IMR-90 (cell line): ENCODE results near the gene HSD17B8. TPM values are rescaled to one million over a fixed set of nuclear protein-coding genes. Genes with fewer than 3 reads are reported as not detected.
A peak's percentile ranks its signal among the peaks of the same experiment; 100 is the strongest.

ENCODE experiments used
- ATAC-seq: fragments of 200-7000 bp; cut with Tn5 transposase; 2 replicates; pipeline ENCODE4 v1.9.1; 2020; ENCODE audit warnings: low read depth, mild to moderate bottlenecking, moderate library complexity
- BruUV-seq: library from RNA; stranded (reverse); fragments of 400-500 nt; replicated peaks from 2 replicates; lab custom pipeline; 2021; lab: Mats Ljungman, UMichigan
- CTCF ChIA-PET: fragments of 300-600 bp; formaldehyde crosslinking; extraction: SDS; loops from one replicate; lab custom pipeline; 2021; ENCODE audit warnings: antibody characterized with exemption; lab: Yijun Ruan, JAX
- POLR2A ChIA-PET: fragments of 300-600 bp; sonication (Branson Sonifier 250); formaldehyde crosslinking; loops from one replicate; lab custom pipeline; 2022; ENCODE audit warnings: antibody characterized with exemption; ENCODE audit not compliant: unreplicated experiment; lab: Charles Lee
- DNase-seq: peaks from one replicate; pipeline ENCODE4 v3.0.0; 2013
- H2AFZ ChIP-seq: replicated peaks from 2 replicates; pipeline ENCODE3; 2013; ENCODE audit warnings: low read length, mild to moderate bottlenecking; ENCODE audit not compliant: poor library complexity
- H2AK5ac ChIP-seq: 2 replicates; pipeline ENCODE4 v1.6.1; 2013; ENCODE audit warnings: low read depth, low read length, inconsistent platforms
- H2AK9ac ChIP-seq: replicated peaks from 2 replicates; pipeline ENCODE3; 2013; ENCODE audit warnings: mild to moderate bottlenecking, low read depth, low read length, moderate library complexity; ENCODE audit not compliant: poor library complexity
- H2BK120ac ChIP-seq: 2 replicates; pipeline ENCODE4 v1.6.1; 2013; ENCODE audit warnings: low read depth, low read length, inconsistent platforms
- H2BK15ac ChIP-seq: 3 replicates; pipeline ENCODE4 v1.6.1; 2013; ENCODE audit warnings: low read depth, low read length, inconsistent platforms
- H2BK20ac ChIP-seq: 2 replicates; pipeline ENCODE4 v1.6.1; 2013; ENCODE audit warnings: low read depth, mild to moderate bottlenecking, inconsistent platforms, low read length, moderate library complexity
- H2BK5ac ChIP-seq: 2 replicates; pipeline ENCODE4 v1.6.1; 2013; ENCODE audit warnings: mild to moderate bottlenecking, low read depth, low read length, inconsistent platforms; ENCODE audit not compliant: poor library complexity, severe bottlenecking
- H3K14ac ChIP-seq: replicated peaks from 2 replicates; pipeline ENCODE4 v1.6.1; 2013; ENCODE audit warnings: low read depth, low read length, inconsistent platforms
- H3K18ac ChIP-seq: 2 replicates; pipeline ENCODE4 v1.6.1; 2013; ENCODE audit warnings: low read depth, low read length, control low read depth
- H3K23ac ChIP-seq: 2 replicates; pipeline ENCODE4 v1.6.1; 2013; ENCODE audit warnings: low read depth, low read length, inconsistent platforms
- H3K27ac ChIP-seq: 2 replicates; pipeline ENCODE4 v1.5.1; 2013; ENCODE audit warnings: mild to moderate bottlenecking, control low read depth, low read length; ENCODE audit not compliant: insufficient read depth
- H3K27me3 ChIP-seq: 2 replicates; pipeline ENCODE4 v1.6.1; 2013; ENCODE audit warnings: low read length; ENCODE audit not compliant: control insufficient read depth, insufficient read depth
- H3K36me3 ChIP-seq: 2 replicates; pipeline ENCODE4 v1.6.1; 2013; ENCODE audit warnings: low read length, mixed read lengths; ENCODE audit not compliant: control insufficient read depth, insufficient read depth
- H3K4ac ChIP-seq: 2 replicates; pipeline ENCODE4 v1.6.1; 2013; ENCODE audit warnings: low read depth, low read length, inconsistent platforms
- H3K4me1 ChIP-seq: 2 replicates; pipeline ENCODE4 v1.6.1; 2013; ENCODE audit warnings: low read length, mixed read lengths; ENCODE audit not compliant: control insufficient read depth, insufficient read depth
- H3K4me2 ChIP-seq: 2 replicates; pipeline ENCODE4 v1.6.1; 2013; ENCODE audit warnings: low read depth, mild to moderate bottlenecking, control low read depth, low read length, moderate library complexity
- H3K4me3 ChIP-seq: 2 replicates; pipeline ENCODE4 v1.5.1; 2013; ENCODE audit warnings: low read depth, mild to moderate bottlenecking, control low read depth, low read length, moderate library complexity; ENCODE audit not compliant: insufficient read depth
- H3K56ac ChIP-seq: 2 replicates; pipeline ENCODE4 v1.6.1; 2013; ENCODE audit warnings: low read length, inconsistent platforms; ENCODE audit not compliant: insufficient read depth; ENCODE audit errors: extremely low read depth
- H3K79me1 ChIP-seq, 2 experiments: 2 replicates each; pipeline ENCODE4 v1.6.1; 2013; ENCODE audit warnings: low read length in 2 of 2, inconsistent platforms in 1 of 2, low read depth in 1 of 2
- H3K9ac ChIP-seq: 2 replicates; pipeline ENCODE4 v1.6.1; 2013; ENCODE audit warnings: low read depth, low read length, control low read depth
- H3K9me1 ChIP-seq: 2 replicates; pipeline ENCODE4 v1.6.1; 2013; ENCODE audit warnings: low read length, inconsistent platforms; ENCODE audit not compliant: insufficient read depth
- H3K9me3 ChIP-seq: 2 replicates; pipeline ENCODE4 v1.6.1; 2013; ENCODE audit warnings: low read length; ENCODE audit not compliant: control insufficient read depth, insufficient read depth
- H4K20me1 ChIP-seq: 2 replicates; pipeline ENCODE4 v1.6.1; 2013; ENCODE audit warnings: low read length, inconsistent platforms; ENCODE audit not compliant: insufficient read depth
- H4K5ac ChIP-seq: 2 replicates; pipeline ENCODE4 v1.6.1; 2013; ENCODE audit warnings: mild to moderate bottlenecking, low read depth, low read length, control low read depth
- H4K8ac ChIP-seq, 2 experiments: 2 replicates each; pipeline ENCODE4 v1.6.1; 2013; ENCODE audit warnings: low read depth in 2 of 2, low read length in 2 of 2, control low read depth in 1 of 2, inconsistent platforms in 1 of 2
- H4K91ac ChIP-seq: 2 replicates; pipeline ENCODE4 v1.6.1; 2013; ENCODE audit warnings: low read depth, low read length, inconsistent platforms; ENCODE audit not compliant: insufficient read depth
- BHLHE40 ChIP-seq: fragments of 150-350 bp; IDR thresholded peaks from 2 replicates; pipeline ENCODE4 v1.6.1; 2016; ENCODE audit warnings: mild to moderate bottlenecking, low read depth, low read length
- MAZ ChIP-seq: IDR thresholded peaks from 2 replicates; pipeline ENCODE4 v1.6.1; 2012; ENCODE audit warnings: low read depth, mild to moderate bottlenecking, low read length, improper control_type of control experiment, moderate library complexity, borderline replicate concordance
- POLR2A ChIP-seq: IDR thresholded peaks from 2 replicates; pipeline ENCODE4 v1.6.1; 2012; ENCODE audit warnings: mild to moderate bottlenecking, low read depth, low read length
- WGBS, 2 experiments: methylation state at CpG; one replicate each; pipeline versions ENCODE4 v1.1.5 to v1.1.7; 2013; ENCODE audit warnings: missing lambda C conversion rate in 2 of 2; ENCODE audit not compliant: insufficient read length in 1 of 2; ENCODE audit errors: extremely low coverage in 2 of 2; 5-methylcytosine and 5-hydroxymethylcytosine counted together
- dilution Hi-C: fragments of 300-500 bp; cut with HindIII; formaldehyde crosslinking; loops from one replicate; pipeline ENCODE4 v1.14.3; 2018; ENCODE audit warnings: low sequenced_read_pairs; ENCODE audit not compliant: unreplicated experiment
- in situ Hi-C: fragments of 300-500 bp; cut with MboI; formaldehyde crosslinking; loops from 3 replicates; pipeline ENCODE4 v1.14.3; 2019; ENCODE audit warnings: low sequenced_read_pairs, inconsistent platforms, mixed read lengths
- intact Hi-C: fragments of 100-400 bp; cut with micrococcal nuclease; formaldehyde crosslinking; loops from 2 replicates; pipeline ENCODE4 v1.10.0; 2022
- polyA plus RNA-seq, 3 experiments: library from polyadenylated mRNA; depleted of rRNA; stranded (reverse); fragments of >200 nt; gene quantifications; 2 replicates each; pipeline ENCODE4 v1.2.3, GENCODE V29; 2012; ENCODE audit warnings: low replicate concordance in 1 of 3
- total RNA-seq: library from RNA; depleted of rRNA; stranded (reverse); fragments of >200 nt; gene quantifications from 2 replicates; pipeline ENCODE4 v1.2.3, GENCODE V29; 2012

HSD17B8 gene
- total and polyA plus RNA-seq, 2 of the 4 experiments (the other 2 are of a cell fraction), result 1.6 to 4.3 TPM

DNA sequence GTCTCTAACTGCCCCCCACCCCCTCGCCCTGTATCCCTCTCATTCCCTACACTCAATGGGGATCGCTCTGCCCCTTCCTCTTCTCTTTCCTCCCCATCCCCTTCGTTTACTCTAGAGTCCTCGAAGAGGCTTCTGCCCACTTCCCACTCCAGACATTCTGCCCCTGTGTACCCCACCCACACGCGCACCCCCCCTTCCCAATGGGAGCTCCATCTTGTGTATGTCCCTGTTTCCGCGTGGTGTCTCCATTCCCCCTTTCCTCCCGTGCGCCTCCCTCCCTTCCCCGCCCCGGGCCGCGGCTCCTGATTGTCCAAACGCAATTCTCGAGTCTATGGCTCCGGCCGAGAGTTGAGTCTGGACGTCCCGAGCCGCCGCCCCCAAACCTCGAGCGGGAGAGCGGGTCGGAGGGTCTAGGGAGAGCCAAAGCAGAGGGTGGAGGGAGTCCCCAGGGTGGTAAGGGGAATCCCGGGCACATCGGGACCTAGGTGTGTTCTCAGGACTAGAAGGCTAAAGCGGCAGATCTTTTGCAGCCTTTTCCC is 3.2 kb downstream of the HSD17B8 start:
- BruUV-seq, result no TSS peak
- WGBS, 2 experiments, result 0% methylated on average over 7 of the region's 29 CpGs; no CpG with 5 or more reads in 1 of the 2 experiments
- intact Hi-C loops, result loop anchor here (2.0 kb wide), 1 partner anchor 203 kb away; the partner anchor contains the start of gene PHF1

More for the DNA sequence above, 3.2 kb downstream of the HSD17B8 start:
- Histone ChIP-seq H3K14ac (peak overlapping the region; percentile 98), H3K9me3 (no peaks in the 10 kb centered on the region), H2BK20ac (peak overlapping the region; percentile 29; the same call in 1 of the 2 replicates), H2AFZ (peak overlapping the region; percentile 95), H3K4me2 (peak overlapping the region; percentile 97), H3K56ac (peak overlapping the region; percentile 90), H4K91ac (peak overlapping the region; percentile 84), H2BK120ac (peak overlapping the region; percentile 64; the same call in 1 of the 2 replicates), H3K27me3 (no peaks in the 10 kb centered on the region), H4K8ac (peak overlapping the region; percentile 90 to 100), H2BK5ac (peak overlapping the region; percentile 78), H2BK15ac (peak overlapping the region; percentile 84; the same call in 1 of the 3 replicates), H3K79me1 (peaks cover 11 to 68% of the 10 kb centered on the region in 2 experiments), H3K4me3 (peak overlapping the region; percentile 90), H3K9me1 (peaks cover 25% of the 10 kb centered on the region), H3K27ac (peak overlapping the region; percentile 94), H2AK9ac (peak overlapping the region; percentile 95), H3K18ac (peak overlapping the region; percentile 72), H3K4ac (peak overlapping the region; percentile 97), H4K5ac (peak overlapping the region; percentile 94), H2AK5ac (peak overlapping the region; percentile 91), H3K4me1 (peaks cover 25% of the 10 kb centered on the region), H4K20me1 (peaks cover 14% of the 10 kb centered on the region; the same call in 1 of the 2 replicates), H3K9ac (peak overlapping the region; percentile 96), H3K36me3 (peaks cover 32% of the 10 kb centered on the region), H3K23ac (peak overlapping the region; percentile 99)
- peak; percentile 30 for ATAC-seq
- ChIA-PET POLR2A (interaction anchor here (0.6 to 1.3 kb wide), 2 partner anchors 64 to 255 kb away, joined by 5 to 6 read pairs; partner anchors contain the start of genes HLA-DMA, RPS18 and VPS52), CTCF (no interaction called here)
- peak; percentile 43 for DNase-seq
- in situ Hi-C loops (no loop called here), dilution Hi-C loops (no loop called here)
- TF ChIP-seq MAZ, result peak; percentile 88; the same call in 1 of the 2 replicates
- 0 out of 2 replicates have a peak, but pooled peaks have one; percentile 17 for TF ChIP-seq BHLHE40
- no peak for TF ChIP-seq POLR2A
